Activated CD4-positive, alpha-beta T cell treated with anti-CD3 and anti-CD28 coated beads for 36 hours (primary cell): ENCODE measurements around the gene FBXO17. TPM values are rescaled to one million over a fixed set of nuclear protein-coding genes. Genes with fewer than 3 reads are reported as not detected.

Experiments
- ATAC-seq: fragments of 200-7000 bp; cut with Tn5 transposase; one replicate; pipeline ENCODE4 v1.10.0; 2021; ENCODE audit warnings: mild to moderate bottlenecking, moderate library complexity
- CTCF ChIA-PET: fragments of 350-600 bp; sonication (Branson Sonifier 250); formaldehyde crosslinking; loops from one replicate; lab custom pipeline; 2021; ENCODE audit warnings: antibody characterized with exemption; lab: Charles Lee
- POLR2A ChIA-PET: fragments of 350-600 bp; sonication (Branson Sonifier 250); formaldehyde crosslinking; loops from one replicate; lab custom pipeline; 2021; ENCODE audit warnings: antibody characterized with exemption, inconsistent platforms; lab: Charles Lee
- DNase-seq: peaks from one replicate; pipeline ENCODE4 v3.0.0-alpha.2; 2020
- H3K27ac Mint-ChIP-seq: one replicate; pipeline ENCODE4 v1.8.0; 2021; ENCODE audit warnings: mixed read lengths
- H3K27me3 Mint-ChIP-seq: one replicate; pipeline ENCODE4 v1.8.0; 2021; ENCODE audit warnings: mixed read lengths
- H3K36me3 Mint-ChIP-seq: one replicate; pipeline ENCODE4 v1.8.0; 2021; ENCODE audit warnings: low read depth, mixed read lengths
- H3K4me1 Mint-ChIP-seq: one replicate; pipeline ENCODE4 v1.8.0; 2021; ENCODE audit warnings: mixed read lengths
- H3K4me3 Mint-ChIP-seq: one replicate; pipeline ENCODE4 v1.8.0; 2021; ENCODE audit warnings: mild to moderate bottlenecking, moderate library complexity, mixed read lengths
- H3K9me3 Mint-ChIP-seq: one replicate; pipeline ENCODE4 v1.8.0; 2021; ENCODE audit warnings: low read depth, mixed read lengths
- intact Hi-C, 2 experiments: fragments of 100-400 bp; cut with DNase I in 1 of 2; cut with micrococcal nuclease in 1 of 2; formaldehyde crosslinking; loops; one replicate each; pipeline versions ENCODE4 v1.14.2 to v1.15.1; 2022 to 2024; cut with DNase I, micrococcal nuclease
- total RNA-seq, 2 experiments: library from RNA; stranded (reverse); gene quantifications; one replicate each; pipeline ENCODE4 v1.2.3, GENCODE V29; 2021

Gene FBXO17
- total RNA-seq, 2 experiments from 2014 or later: not detected

GRCh38 chr19:38912600-38913514, 62.7 kb downstream of the FBXO17 start:
- DNase-seq (no peak), ATAC-seq (peak; percentile 28)
- POLR2A ChIA-PET: interaction anchor here (0.5 to 0.6 kb wide), 2 partner anchors 13 to 482 kb away, joined by 3 to 5 read pairs; no protein-coding TSS in a partner anchor
- Mint-ChIP-seq H3K4me3 (no peak overlapping the region), H3K4me1 (peaks cover 13% of the 10 kb centered on the region), H3K36me3 (peaks cover 17% of the 10 kb centered on the region), H3K27ac (no peak overlapping the region), H3K9me3 (no peaks in the 10 kb centered on the region), H3K27me3 (no peaks in the 10 kb centered on the region)
- CTCF ChIA-PET: no interaction called here
- intact Hi-C loops: no loop called here

- Mint-ChIP-seq H3K27ac (no peak overlapping the region), H3K36me3 (peaks cover 27% of the 10 kb centered on the region), H3K27me3 (no peaks in the 10 kb centered on the region), H3K4me1 (peaks cover 13% of the 10 kb centered on the region), H3K4me3 (no peak overlapping the region), H3K9me3 (no peaks in the 10 kb centered on the region)
- CTCF ChIA-PET: no interaction called here
- POLR2A ChIA-PET: no interaction called here
- intact Hi-C loops: no loop called here
- DNase-seq (no peak), ATAC-seq (no peak)
These were observed 64.0 kb downstream of the FBXO17 start for GRCh38 chr19:38911388-38912001.

GRCh38 chr19:38910488-38910887, 65.1 kb downstream of the FBXO17 start:
- DNase-seq: no peak
- peaks cover 13% of the 10 kb centered on the region for H3K4me1 Mint-ChIP-seq
- H3K36me3 Mint-ChIP-seq: peaks cover 28% of the 10 kb centered on the region
- no peak for ATAC-seq
- CTCF ChIA-PET: no interaction called here
- H3K4me3 Mint-ChIP-seq: no peak overlapping the region
- no peaks in the 10 kb centered on the region for H3K9me3 Mint-ChIP-seq
- H3K27ac Mint-ChIP-seq: no peak overlapping the region
- H3K27me3 Mint-ChIP-seq: no peaks in the 10 kb centered on the region
- POLR2A ChIA-PET: no interaction called here
- intact Hi-C loops: no loop called here

GRCh38 chr19:38908911-38909310, 66.6 kb downstream of the FBXO17 start:
- Mint-ChIP-seq H3K4me1 (peaks cover 18% of the 10 kb centered on the region), H3K27me3 (no peaks in the 10 kb centered on the region), H3K9me3 (no peaks in the 10 kb centered on the region), H3K36me3 (peaks cover 39% of the 10 kb centered on the region), H3K4me3 (no peak overlapping the region), H3K27ac (no peak overlapping the region)
- intact Hi-C loops: no loop called here
- CTCF ChIA-PET: interaction anchor here (1.0 to 2.1 kb wide), 2 partner anchors 21 to 22 kb away, joined by 4 to 8 read pairs; partner anchors contain the start of genes MRPS12 and SARS2
- POLR2A ChIA-PET: no interaction called here
- no peak for DNase-seq
- peak; percentile 12 for ATAC-seq

GRCh38 chr19:38907670-38908069, 67.9 kb downstream of the FBXO17 start:
- Mint-ChIP-seq H3K36me3 (peaks cover 43% of the 10 kb centered on the region), H3K9me3 (no peaks in the 10 kb centered on the region), H3K4me3 (no peak overlapping the region), H3K27ac (no peak overlapping the region), H3K4me1 (peaks cover 21% of the 10 kb centered on the region), H3K27me3 (no peaks in the 10 kb centered on the region)
- ChIA-PET POLR2A (no interaction called here), CTCF (interaction anchor here (0.7 to 2.1 kb wide), 2 partner anchors 23 to 49 kb away, joined by 4 to 8 read pairs; partner anchors contain the start of genes MRPS12 and SARS2)
- ATAC-seq (no peak), DNase-seq (no peak)
- intact Hi-C loops: no loop called here

- H3K9me3 Mint-ChIP-seq: no peaks in the 10 kb centered on the region
- peaks cover 43% of the 10 kb centered on the region for H3K36me3 Mint-ChIP-seq
- H3K27me3 Mint-ChIP-seq: no peaks in the 10 kb centered on the region
- H3K4me1 Mint-ChIP-seq: peaks cover 18% of the 10 kb centered on the region
- no peak overlapping the region for H3K27ac Mint-ChIP-seq
- ATAC-seq (no peak), DNase-seq (no peak)
- POLR2A ChIA-PET: no interaction called here
- CTCF ChIA-PET: interaction anchor here (0.7 to 3.1 kb wide), 2 partner anchors 23 to 49 kb away, joined by 4 to 10 read pairs; partner anchors contain the start of genes MRPS12 and SARS2
- intact Hi-C loops: no loop called here
- no peak overlapping the region for H3K4me3 Mint-ChIP-seq
These were observed 68.3 kb downstream of the FBXO17 start for GRCh38 chr19:38907227-38907626.

GRCh38 chr19:38905620-38906019, 69.9 kb downstream of the FBXO17 start:
- POLR2A ChIA-PET: no interaction called here
- no peaks in the 10 kb centered on the region for H3K27me3 Mint-ChIP-seq
- no peak overlapping the region for H3K27ac Mint-ChIP-seq
- H3K4me3 Mint-ChIP-seq: no peak overlapping the region
- CTCF ChIA-PET: interaction anchor here (1.1 to 3.1 kb wide), 2 partner anchors 11 to 25 kb away, joined by 3 to 10 read pairs; partner anchors contain the start of genes MRPS12 and SARS2
- intact Hi-C loops: no loop called here
- no peaks in the 10 kb centered on the region for H3K9me3 Mint-ChIP-seq
- DNase-seq (no peak), ATAC-seq (no peak)
- peaks cover 30% of the 10 kb centered on the region for H3K4me1 Mint-ChIP-seq
- peaks cover 49% of the 10 kb centered on the region for H3K36me3 Mint-ChIP-seq

- DNase-seq: no peak
- Mint-ChIP-seq H3K4me1 (peaks cover 30% of the 10 kb centered on the region), H3K27ac (no peak overlapping the region), H3K4me3 (no peak overlapping the region), H3K9me3 (no peaks in the 10 kb centered on the region), H3K27me3 (no peaks in the 10 kb centered on the region), H3K36me3 (peaks cover 48% of the 10 kb centered on the region)
- intact Hi-C loops: no loop called here
- ChIA-PET POLR2A (no interaction called here), CTCF (interaction anchor here (0.7 to 3.1 kb wide), 3 partner anchors 12 to 339 kb away, joined by 3 to 10 read pairs (median 3); partner anchors contain the start of genes MRPS12 and SARS2)
- ATAC-seq: no peak
These were observed 70.7 kb downstream of the FBXO17 start for GRCh38 chr19:38904581-38905539.

- intact Hi-C loops: no loop called here
- ATAC-seq: no peak
These were observed 73.9 kb downstream of the FBXO17 start for GRCh38 chr19:38901683-38902082.

GRCh38 chr19:38900743-38901190, 74.8 kb downstream of the FBXO17 start:
- intact Hi-C loops: no loop called here
- ChIA-PET POLR2A (interaction anchor here (0.6 to 1.8 kb wide), 4 partner anchors 30 to 152 kb away, joined by 3 to 13 read pairs (median 8); partner anchors contain the start of genes MRPS12 and SARS2), CTCF (interaction anchor here (0.6 to 2.4 kb wide), 7 partner anchors 13 to 409 kb away, joined by 3 to 23 read pairs (median 3); partner anchors contain the start of genes MRPS12 and SARS2)
- no peak for DNase-seq
- ATAC-seq: no peak
- Mint-ChIP-seq H3K9me3 (no peaks in the 10 kb centered on the region), H3K27me3 (no peaks in the 10 kb centered on the region), H3K4me3 (peak overlapping the region; percentile 88), H3K4me1 (peaks cover 40% of the 10 kb centered on the region), H3K27ac (peak overlapping the region; percentile 27), H3K36me3 (peaks cover 28% of the 10 kb centered on the region)

More at GRCh38 chr19:38901683-38902082, 73.9 kb downstream of the FBXO17 start:
- DNase-seq: no peak
- H3K27me3 Mint-ChIP-seq: no peaks in the 10 kb centered on the region
- H3K9me3 Mint-ChIP-seq: no peaks in the 10 kb centered on the region
- CTCF ChIA-PET: interaction anchor here (1.0 to 2.4 kb wide), 2 partner anchors 29 to 32 kb away, joined by 3 to 23 read pairs; partner anchors contain the start of genes MRPS12 and SARS2
- H3K27ac Mint-ChIP-seq: no peak overlapping the region
- H3K36me3 Mint-ChIP-seq: peaks cover 28% of the 10 kb centered on the region
- H3K4me3 Mint-ChIP-seq: peak overlapping the region; percentile 88
- POLR2A ChIA-PET: no interaction called here
- peaks cover 40% of the 10 kb centered on the region for H3K4me1 Mint-ChIP-seq
